ENCODE results near the gene GARS1.

DNA sequence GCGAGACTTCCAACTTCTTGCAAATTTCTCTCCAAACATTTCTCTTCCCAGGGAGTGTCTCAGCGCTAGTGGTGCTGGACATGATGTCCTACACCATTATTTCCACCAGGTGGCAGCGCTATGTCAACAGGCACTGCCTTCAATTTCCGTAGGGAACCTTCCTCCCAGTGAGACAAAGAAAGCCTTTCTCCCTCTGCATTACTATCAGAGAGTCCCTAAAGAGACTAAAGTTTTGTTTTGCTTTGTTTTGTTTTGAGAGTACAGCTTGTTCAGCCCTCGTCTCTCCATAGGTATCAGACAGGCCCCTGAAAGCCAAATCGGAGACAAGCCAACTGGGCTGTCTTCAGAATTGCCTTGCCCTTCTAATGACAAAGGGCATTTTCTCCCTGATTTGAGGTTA, 45.8 kb upstream of the GARS1 start:
- TF ChIP-seq POLR2AphosphoS5 (IDR thresholded peaks at IDR 0.05; ENCODE audit: insufficient read depth in 1 of 2, low read depth in 1 of 2) (peak in 1 of 2 donors; percentile 76), POLR2A (IDR thresholded peaks at IDR 0.05) (no peak)
- TF ChIP-seq, protein P1, sequence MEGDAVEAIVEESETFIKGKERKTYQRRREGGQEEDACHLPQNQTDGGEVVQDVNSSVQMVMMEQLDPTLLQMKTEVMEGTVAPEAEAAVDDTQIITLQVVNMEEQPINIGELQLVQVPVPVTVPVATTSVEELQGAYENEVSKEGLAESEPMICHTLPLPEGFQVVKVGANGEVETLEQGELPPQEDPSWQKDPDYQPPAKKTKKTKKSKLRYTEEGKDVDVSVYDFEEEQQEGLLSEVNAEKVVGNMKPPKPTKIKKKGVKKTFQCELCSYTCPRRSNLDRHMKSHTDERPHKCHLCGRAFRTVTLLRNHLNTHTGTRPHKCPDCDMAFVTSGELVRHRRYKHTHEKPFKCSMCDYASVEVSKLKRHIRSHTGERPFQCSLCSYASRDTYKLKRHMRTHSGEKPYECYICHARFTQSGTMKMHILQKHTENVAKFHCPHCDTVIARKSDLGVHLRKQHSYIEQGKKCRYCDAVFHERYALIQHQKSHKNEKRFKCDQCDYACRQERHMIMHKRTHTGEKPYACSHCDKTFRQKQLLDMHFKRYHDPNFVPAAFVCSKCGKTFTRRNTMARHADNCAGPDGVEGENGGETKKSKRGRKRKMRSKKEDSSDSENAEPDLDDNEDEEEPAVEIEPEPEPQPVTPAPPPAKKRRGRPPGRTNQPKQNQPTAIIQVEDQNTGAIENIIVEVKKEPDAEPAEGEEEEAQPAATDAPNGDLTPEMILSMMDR (IDR thresholded peaks at IDR 0.05) = peak; percentile 37 to 83 (median 74)
